Neuronal stem cell (in vitro differentiated cells): Measurements from ENCODE around the gene SERPINF2.

Experiments used
- DNase-seq: peaks from one replicate; pipeline ENCODE4 v3.0.0-alpha.2; 2013; ENCODE audit warnings: low spot score
- H2AFZ ChIP-seq: one replicate; pipeline ENCODE4 v1.6.1; 2013; ENCODE audit warnings: mild to moderate bottlenecking, low read length, inconsistent platforms
- H2AK5ac ChIP-seq: 2 replicates; pipeline ENCODE4 v1.6.1; 2013; ENCODE audit warnings: low read depth, mild to moderate bottlenecking, inconsistent platforms, low read length, moderate library complexity, mixed read lengths
- H2BK120ac ChIP-seq: 2 replicates; pipeline ENCODE4 v1.6.1; 2013; ENCODE audit warnings: low read depth, mild to moderate bottlenecking, inconsistent platforms, low read length, moderate library complexity, mixed read lengths
- H2BK12ac ChIP-seq: one replicate; pipeline ENCODE4 v1.6.1; 2013; ENCODE audit warnings: low read length, inconsistent platforms
- H2BK15ac ChIP-seq: 2 replicates; pipeline ENCODE4 v1.6.1; 2013; ENCODE audit warnings: mild to moderate bottlenecking, low read length, inconsistent platforms, mixed read lengths
- H2BK5ac ChIP-seq: one replicate; pipeline ENCODE4 v1.6.1; 2013; ENCODE audit warnings: inconsistent platforms, mild to moderate bottlenecking, low read length, moderate library complexity
- H3K14ac ChIP-seq: one replicate; pipeline ENCODE4 v1.6.1; 2013; ENCODE audit warnings: low read length, inconsistent platforms
- H3K18ac ChIP-seq: 2 replicates; pipeline ENCODE4 v1.6.1; 2013; ENCODE audit warnings: low read length, inconsistent platforms
- H3K23ac ChIP-seq: 2 replicates; pipeline ENCODE4 v1.6.1; 2013; ENCODE audit warnings: low read depth, mild to moderate bottlenecking, mixed read lengths, low read length, inconsistent platforms; ENCODE audit not compliant: poor library complexity
- H3K27ac ChIP-seq: replicated peaks from 3 replicates; pipeline ENCODE4 v1.5.1; 2013; ENCODE audit warnings: low read length, inconsistent platforms
- H3K27me3 ChIP-seq, 3 experiments: 2 replicates each; pipeline ENCODE4 v1.6.1; 2013; ENCODE audit warnings: low read length in 3 of 3, mild to moderate bottlenecking in 2 of 3, inconsistent platforms in 1 of 3, low read depth in 1 of 3, mixed read lengths in 1 of 3, moderate library complexity in 1 of 3; ENCODE audit not compliant: control insufficient read depth in 3 of 3, insufficient read depth in 3 of 3
- H3K36me3 ChIP-seq, 2 donors: replicated peaks in 1 of 2; 2 replicates each; pipeline ENCODE4 v1.6.1; 2013; ENCODE audit warnings: low read length in 2 of 2; ENCODE audit not compliant: control insufficient read depth in 2 of 2, insufficient read depth in 2 of 2
- H3K4ac ChIP-seq: 2 replicates; pipeline ENCODE4 v1.6.1; 2013; ENCODE audit warnings: inconsistent platforms, mild to moderate bottlenecking, low read length, moderate library complexity
- H3K4me1 ChIP-seq, 2 donors: 1 replicate in 1 of 2; 2 replicates in 1 of 2; pipeline ENCODE4 v1.6.1; 2013; ENCODE audit warnings: low read length in 2 of 2, low read depth in 1 of 2; ENCODE audit not compliant: control insufficient read depth in 2 of 2, insufficient read depth in 1 of 2
- H3K4me2 ChIP-seq: one replicate; pipeline ENCODE4 v1.6.1; 2013; ENCODE audit warnings: mild to moderate bottlenecking, low read length, inconsistent platforms; ENCODE audit not compliant: insufficient read depth, poor library complexity, severe bottlenecking
- H3K4me3 ChIP-seq, 2 donors: 2 replicates each; pipeline ENCODE4 v1.5.1; 2013; ENCODE audit warnings: low read length in 2 of 2, mild to moderate bottlenecking in 2 of 2, inconsistent platforms in 1 of 2, moderate library complexity in 1 of 2
- H3K79me1 ChIP-seq: one replicate; pipeline ENCODE4 v1.6.1; 2013; ENCODE audit warnings: low read depth, mild to moderate bottlenecking, inconsistent platforms, low read length, moderate library complexity
- H3K9ac ChIP-seq: one replicate; pipeline ENCODE4 v1.6.1; 2013; ENCODE audit warnings: mild to moderate bottlenecking, low read depth, low read length, inconsistent platforms; ENCODE audit not compliant: poor library complexity
- H3K9me3 ChIP-seq, 2 donors: replicated peaks in 1 of 2; 2 replicates each; pipeline versions ENCODE3 to v1.6.1; 2013; ENCODE audit warnings: low read length in 2 of 2, mild to moderate bottlenecking in 2 of 2, inconsistent platforms in 1 of 2, low read depth in 1 of 2, mixed read lengths in 1 of 2, moderate library complexity in 1 of 2; ENCODE audit not compliant: control insufficient read depth in 2 of 2, insufficient read depth in 1 of 2
- H4K8ac ChIP-seq: one replicate; pipeline ENCODE4 v1.6.1; 2013; ENCODE audit warnings: low read depth, mild to moderate bottlenecking, inconsistent platforms, low read length, moderate library complexity
- H4K91ac ChIP-seq: one replicate; pipeline ENCODE4 v1.6.1; 2013; ENCODE audit warnings: low read length, low read depth, mild to moderate bottlenecking, inconsistent platforms; ENCODE audit not compliant: poor library complexity
- WGBS, 2 donors: extraction: QIAGEN DNeasy Blood & Tissue Kit; methylation state at CpG; one replicate each; pipeline ENCODE4 v1.1.7; 2013; ENCODE audit warnings: missing lambda C conversion rate in 2 of 2, mixed read lengths in 1 of 2; ENCODE audit not compliant: insufficient read length in 2 of 2, insufficient replicate concordance in 1 of 2; ENCODE audit errors: extremely low coverage in 2 of 2; 5-methylcytosine and 5-hydroxymethylcytosine counted together

The SERPINF2 gene

GRCh38 chr17:1800712-1801111, 58.0 kb downstream of the SERPINF2 start:
- Histone ChIP-seq H2BK15ac (no peak overlapping the region), H3K4me1 (no peaks in the 10 kb centered on the region), H2BK12ac (no peak overlapping the region), H4K91ac (no peak overlapping the region), H3K27ac (no peak overlapping the region), H3K27me3 (no peaks in the 10 kb centered on the region), H3K36me3 (peaks cover 18 to 77% of the 10 kb centered on the region in 2 donors), H3K9me3 (no peaks in the 10 kb centered on the region), H3K4me2 (no peak overlapping the region), H3K23ac (no peak overlapping the region), H2BK120ac (no peak overlapping the region), H3K14ac (no peak overlapping the region), H2AFZ (no peak overlapping the region), H3K9ac (no peak overlapping the region), H3K79me1 (peaks cover 2% of the 10 kb centered on the region), H3K4me3 (no peak overlapping the region), H2BK5ac (no peak overlapping the region), H2AK5ac (no peak overlapping the region), H4K8ac (no peak overlapping the region), H3K18ac (no peak overlapping the region), H3K4ac (no peak overlapping the region)
- DNase-seq, result no peak
- no CpG with 5 or more reads among the region's 4 CpGs for WGBS, 2 donors

- no peak overlapping the region for H4K91ac ChIP-seq
- no peak overlapping the region for H3K18ac ChIP-seq
- H2BK12ac ChIP-seq, result no peak overlapping the region
- H3K9ac ChIP-seq, result no peak overlapping the region
- no peak for DNase-seq
- no peaks in the 10 kb centered on the region for H3K4me1 ChIP-seq
- H3K79me1 ChIP-seq, result peaks cover 2% of the 10 kb centered on the region
- no peaks in the 10 kb centered on the region for H3K9me3 ChIP-seq
- no peak overlapping the region for H2BK5ac ChIP-seq
- no peak overlapping the region for H3K14ac ChIP-seq
- H3K4me2 ChIP-seq, result no peak overlapping the region
- no peak overlapping the region for H2BK120ac ChIP-seq
- H3K27ac ChIP-seq, result no peak overlapping the region
- no peak overlapping the region for H3K4me3 ChIP-seq
- H4K8ac ChIP-seq, result no peak overlapping the region
- no peak overlapping the region for H3K4ac ChIP-seq
- no peak overlapping the region for H3K23ac ChIP-seq
- no peak overlapping the region for H2AK5ac ChIP-seq
- H2BK15ac ChIP-seq, result no peak overlapping the region
- WGBS, 2 donors, result no CpG with 5 or more reads among the region's 1 CpG
- H3K27me3 ChIP-seq, result no peaks in the 10 kb centered on the region
- H2AFZ ChIP-seq, result no peak overlapping the region
- peaks cover 16 to 73% of the 10 kb centered on the region in 2 donors for H3K36me3 ChIP-seq
Observed at GRCh38 chr17:1802429-1802828, 59.8 kb downstream of the SERPINF2 start.

- Histone ChIP-seq H3K4me2 (no peak overlapping the region), H3K14ac (no peak overlapping the region), H3K4me3 (no peak overlapping the region), H4K8ac (no peak overlapping the region), H4K91ac (no peak overlapping the region), H3K9ac (no peak overlapping the region), H3K4ac (no peak overlapping the region), H3K23ac (no peak overlapping the region), H2AFZ (no peak overlapping the region), H2BK5ac (no peak overlapping the region), H3K18ac (no peak overlapping the region), H3K36me3 (peaks cover 18 to 75% of the 10 kb centered on the region in 2 donors), H3K79me1 (no peaks in the 10 kb centered on the region), H3K4me1 (no peaks in the 10 kb centered on the region), H2BK120ac (no peak overlapping the region), H3K9me3 (no peaks in the 10 kb centered on the region), H2AK5ac (no peak overlapping the region), H2BK12ac (no peak overlapping the region), H3K27me3 (no peaks in the 10 kb centered on the region), H2BK15ac (no peak overlapping the region), H3K27ac (no peak overlapping the region)
- no peak for DNase-seq
- no CpG with 5 or more reads among the region's 6 CpGs for WGBS, 2 donors
Observed at GRCh38 chr17:1803280-1803679, 60.6 kb downstream of the SERPINF2 start.
